HL-60/S4 treated with phorbol 12-myristate 13-acetate at 8.2 ng/mL for 4 days and 3 days (cell line): ENCODE results near the gene IFI27.
"Not testable (repeated sequence)": the region's sequence is repeated elsewhere in the genome, so short reads cannot be mapped to it uniquely, and the experiment has no call there.

Source experiments
- in situ Hi-C: fragments of 300-500 bp; cut with MboI; formaldehyde crosslinking; loops from 2 replicates; pipeline ENCODE4 v1.15.0; 2022; ENCODE audit warnings: low sequenced_read_pairs

IFI27 gene

DNA sequence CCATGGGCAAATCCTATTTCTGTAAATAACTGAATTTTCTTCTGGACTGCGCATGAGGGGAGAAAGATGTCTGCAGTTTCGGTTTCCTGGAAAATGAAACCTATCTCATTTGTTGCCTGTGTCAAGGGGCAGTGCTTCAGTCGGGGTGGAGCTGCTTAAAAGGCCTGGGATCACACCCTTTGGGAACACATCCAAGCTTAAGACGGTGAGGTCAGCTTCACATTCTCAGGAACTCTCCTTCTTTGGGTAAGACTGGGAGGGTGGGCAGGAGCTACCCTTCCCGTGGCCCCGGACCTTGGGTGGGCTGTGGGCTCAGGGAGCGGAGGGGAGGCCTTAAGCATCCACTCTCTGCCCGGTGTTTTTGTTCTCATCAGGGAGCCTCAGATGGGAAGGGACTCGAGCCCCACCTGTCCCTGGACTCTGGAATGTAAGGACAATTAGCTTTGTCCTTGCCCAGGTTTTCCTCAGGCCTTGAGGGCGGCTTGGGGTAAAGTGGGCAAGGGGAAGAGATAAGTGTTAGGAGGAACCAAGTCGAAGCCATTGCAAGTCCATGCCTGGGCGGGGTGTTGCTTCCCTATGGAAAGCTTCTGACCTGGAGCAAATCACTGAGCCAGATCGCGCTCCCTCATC lies at the start of gene IFI27:
Gene IFI27, plus strand, starts transcription at position 185 of the 630 bp plus-strand sequence.
- in situ Hi-C loops, result no loop called here

DNA sequence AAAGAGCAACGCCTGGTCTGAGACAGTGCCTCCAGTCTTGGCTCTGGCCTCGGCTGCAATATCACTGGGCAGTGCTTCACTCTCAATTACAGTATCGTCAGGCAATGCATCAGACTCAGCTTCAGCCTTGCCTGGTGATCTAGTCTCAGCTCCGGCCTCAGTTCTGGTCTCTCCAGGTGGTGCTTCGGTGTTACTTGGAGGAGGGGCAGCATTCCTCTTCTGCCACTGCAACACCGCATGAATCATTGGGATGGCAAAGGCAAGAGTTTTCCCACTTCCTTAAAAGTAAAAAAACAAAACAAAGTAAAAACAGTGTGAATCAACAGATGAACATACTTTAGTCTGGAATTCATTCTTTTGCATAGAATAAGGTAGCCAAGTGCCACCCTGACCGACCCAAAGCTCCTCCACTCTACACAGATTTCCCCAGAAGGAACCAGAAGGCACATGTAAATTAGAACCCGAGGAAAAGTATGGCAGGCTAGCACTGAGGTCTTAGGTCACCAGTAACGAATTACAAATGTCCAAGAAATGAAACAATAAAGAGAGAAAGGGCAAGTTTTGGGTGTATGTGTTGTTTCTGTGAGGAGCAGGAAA lies 48.1 kb upstream of the IFI27 start:
- in situ Hi-C loops, result no loop called here

DNA sequence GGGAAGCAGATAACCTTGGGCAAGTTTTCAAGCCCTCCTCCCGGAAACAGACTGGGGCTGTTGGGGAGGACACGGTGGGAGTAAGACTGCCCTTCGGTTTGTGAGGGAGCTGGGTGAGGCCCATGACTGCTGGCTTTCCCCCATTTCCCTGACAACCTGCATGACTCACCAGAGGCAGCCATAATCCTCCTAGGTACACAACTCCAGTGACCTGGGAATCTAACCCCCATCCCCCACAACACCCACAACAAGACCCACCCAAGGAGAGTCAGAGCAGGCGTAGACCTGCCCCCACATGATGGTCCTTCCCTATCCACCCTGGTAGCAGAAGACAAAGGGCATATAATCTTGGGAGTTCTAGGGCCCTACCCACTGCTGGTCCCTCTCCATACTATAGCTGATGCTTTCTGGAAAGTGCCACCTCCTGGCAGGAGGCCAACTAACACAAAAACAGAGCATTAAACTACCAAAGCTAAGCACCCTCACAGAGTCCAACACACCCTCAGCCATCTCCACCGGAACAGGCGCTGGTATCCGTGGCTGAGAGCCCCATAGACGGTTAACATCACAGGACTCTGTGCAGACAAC lies 44.4 kb upstream of the IFI27 start:
- in situ Hi-C loops, result no loop called here

DNA sequence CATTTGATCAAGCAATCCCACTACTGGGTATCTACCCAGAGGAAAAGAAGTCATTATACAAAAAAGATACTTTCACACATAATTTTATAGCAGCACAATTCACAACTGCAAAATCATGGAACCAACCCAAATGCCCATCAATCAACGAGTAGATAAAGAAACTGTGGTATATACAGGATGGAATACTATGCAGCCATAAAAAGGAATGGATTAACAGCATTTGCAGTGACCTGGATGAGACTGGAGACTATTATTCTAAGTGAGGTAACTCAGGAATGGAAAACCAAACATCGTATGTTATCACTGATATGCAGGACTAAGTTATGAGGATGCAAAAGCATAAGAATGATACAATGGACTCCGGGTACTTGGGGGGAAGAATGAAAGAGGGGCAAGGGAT lies 38.5 kb upstream of the IFI27 start:
- in situ Hi-C loops, result not testable (repeated sequence)

DNA sequence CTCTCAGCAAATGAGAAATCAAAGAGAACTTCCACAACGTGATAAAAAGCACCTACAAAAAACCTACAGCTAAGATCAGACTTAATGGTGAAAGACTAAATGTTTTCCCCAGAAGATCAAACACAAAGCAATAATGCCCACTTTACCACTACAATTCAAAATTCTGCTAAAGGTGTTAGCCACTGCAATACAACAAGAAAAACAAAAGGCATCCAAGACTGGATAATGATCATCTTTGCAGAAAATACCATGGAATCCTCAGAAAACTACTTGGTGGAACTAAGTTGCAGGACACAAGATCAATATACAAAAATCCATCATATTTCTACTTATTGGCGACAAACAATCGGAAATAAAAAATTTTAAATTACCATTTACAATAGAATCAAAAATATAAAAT lies 36.0 kb upstream of the IFI27 start:
- in situ Hi-C loops, result no loop called here

DNA sequence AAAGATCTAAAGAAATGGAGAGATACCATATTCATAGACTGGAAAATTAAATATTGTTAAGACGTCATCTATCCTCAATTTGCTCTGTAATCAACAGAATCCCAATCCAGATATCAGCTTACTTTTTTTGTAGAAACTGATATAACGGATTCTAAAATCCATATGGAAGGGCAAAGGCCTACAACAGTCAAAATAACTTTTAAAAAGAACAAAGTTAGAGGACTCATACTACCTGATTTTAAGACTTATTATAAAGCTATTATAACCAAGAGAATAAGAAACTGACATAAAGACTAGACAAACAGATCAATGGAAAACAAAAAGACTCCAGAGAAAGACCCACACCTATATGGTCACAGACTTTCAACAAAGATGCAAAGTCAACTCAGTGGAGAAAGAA lies 35.5 kb upstream of the IFI27 start:
- in situ Hi-C loops, result no loop called here

DNA sequence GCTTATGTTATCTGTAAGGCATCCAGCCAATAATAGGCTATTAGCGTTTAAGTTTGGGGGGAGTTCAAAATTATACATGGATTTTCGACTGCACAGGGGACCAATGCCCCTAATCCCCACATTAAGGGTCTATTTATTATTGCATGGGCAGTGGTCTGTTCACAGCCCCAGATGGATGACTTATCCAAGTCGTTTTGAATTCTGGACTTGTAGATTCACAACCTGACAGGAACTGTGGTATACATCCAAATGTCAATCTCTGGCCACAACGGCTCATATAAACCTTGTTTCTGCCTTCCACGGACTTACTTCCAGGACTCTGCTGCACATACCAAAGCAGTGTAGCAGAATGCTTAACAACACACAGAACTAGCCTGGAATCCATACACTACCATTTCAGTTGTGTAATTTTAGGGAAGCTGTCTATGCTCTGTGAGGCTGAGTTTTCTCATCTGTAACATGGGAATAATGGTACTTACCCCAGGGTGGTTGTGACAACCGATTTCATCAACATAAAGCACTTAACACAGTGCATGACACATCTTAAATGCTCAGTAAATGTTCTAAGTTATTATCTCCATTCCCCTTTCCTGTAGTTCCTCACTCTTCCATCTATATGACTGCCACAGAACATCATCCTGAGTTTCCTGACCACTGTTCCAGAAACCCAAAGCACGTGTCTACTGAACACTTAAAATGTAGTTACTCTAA lies 33.3 kb upstream of the IFI27 start:
- in situ Hi-C loops, result no loop called here

DNA sequence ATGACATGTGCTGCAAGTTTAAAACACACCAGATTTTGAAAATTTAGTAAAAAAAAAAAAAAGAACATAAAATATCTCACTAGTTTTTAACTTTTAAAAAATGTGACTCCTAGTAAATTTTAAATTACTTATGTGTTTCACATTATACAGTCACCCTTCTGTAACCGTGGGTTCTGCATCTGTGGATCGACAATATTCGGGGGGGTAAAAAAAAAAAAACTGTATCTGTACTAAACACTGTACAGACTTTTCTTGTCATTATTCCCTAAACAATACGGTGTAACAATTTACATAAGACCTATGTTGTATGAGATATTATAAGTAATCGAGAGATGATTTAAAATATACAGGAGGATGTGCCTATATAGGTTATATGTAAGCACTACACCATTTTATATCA lies 32.7 kb upstream of the IFI27 start:
- in situ Hi-C loops, result no loop called here

DNA sequence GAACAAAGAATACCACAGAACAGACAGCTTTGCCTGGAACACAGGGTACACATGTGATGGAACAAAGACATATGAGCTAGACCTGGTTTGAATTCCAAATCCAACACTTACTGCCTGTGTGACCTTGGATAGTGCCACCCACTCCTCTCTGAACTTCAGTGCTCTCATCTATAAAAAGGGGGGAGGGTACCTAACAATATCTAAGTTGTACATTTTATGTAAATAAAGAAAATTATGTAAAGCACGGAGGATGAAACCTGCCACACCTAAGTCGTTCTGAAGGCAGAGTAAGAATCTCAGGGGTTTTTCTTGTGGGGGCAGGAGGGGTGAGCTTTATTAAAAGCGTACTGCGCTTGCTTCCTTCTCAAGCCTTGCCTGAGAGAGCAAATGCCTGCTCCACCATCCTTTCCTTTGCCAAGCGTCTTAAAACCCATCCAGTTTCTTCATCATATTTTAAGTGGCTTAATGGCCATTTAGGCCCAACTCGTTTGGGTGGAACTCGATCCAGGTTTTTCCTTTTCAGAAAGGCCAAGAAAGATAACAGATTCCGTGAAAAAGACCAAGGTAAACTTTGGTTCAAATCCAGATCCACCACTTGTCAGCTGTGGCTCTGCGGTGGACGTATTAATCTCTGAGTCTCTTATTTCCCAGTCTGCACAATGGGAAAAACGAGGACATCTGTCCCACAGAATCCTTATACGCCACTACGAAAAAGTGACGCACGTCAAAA lies 30.5 kb upstream of the IFI27 start:
- in situ Hi-C loops, result no loop called here

DNA sequence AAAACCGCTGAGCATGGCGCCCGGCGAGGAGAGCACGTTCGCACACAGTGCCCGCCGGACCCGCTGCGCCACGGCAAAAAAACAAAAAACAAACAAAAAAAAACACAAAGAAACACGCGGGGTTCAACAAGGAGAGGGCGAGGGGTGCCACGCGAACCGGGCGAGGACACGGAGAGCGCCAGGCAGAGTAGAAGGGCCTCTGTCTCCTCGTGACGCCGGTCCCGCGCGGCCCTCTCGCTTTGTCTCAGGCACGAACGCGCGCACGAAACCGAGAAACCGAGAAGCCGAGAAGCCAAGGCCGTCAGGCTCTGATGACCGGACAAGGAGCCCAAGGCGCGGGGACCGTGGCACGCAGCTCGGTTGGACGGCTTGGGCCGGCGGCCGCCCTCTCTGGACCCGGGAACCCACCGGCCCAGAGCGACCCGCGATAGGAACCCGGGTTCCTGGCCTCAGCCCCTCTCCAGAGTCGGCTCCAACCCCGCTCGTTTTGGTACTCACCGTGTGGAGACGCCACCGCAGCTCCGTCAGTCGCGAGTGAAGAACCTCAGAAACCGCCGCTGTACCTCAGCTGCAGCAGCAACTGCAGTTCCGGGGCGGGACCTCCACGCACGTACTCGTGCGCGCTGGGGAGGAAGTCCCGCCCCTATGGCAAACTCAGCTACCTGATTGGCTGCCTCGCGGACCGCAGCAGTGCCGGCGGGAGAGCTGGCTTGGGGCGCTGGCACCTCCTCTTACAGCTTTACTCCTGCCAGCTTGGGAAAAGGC lies 29.7 kb upstream of the IFI27 start, which contains the start of the genes DDX24 and IFI27L1:
Gene DDX24, minus strand, starts transcription at position 582 of the 765 bp plus-strand sequence. CDS start 1,460 bp downstream, outside the sequence.
Gene IFI27L1, plus strand, starts transcription at position 690 of the 765 bp plus-strand sequence. CDS start 15,628 bp downstream, outside the sequence.
- in situ Hi-C loops, result no loop called here

DNA sequence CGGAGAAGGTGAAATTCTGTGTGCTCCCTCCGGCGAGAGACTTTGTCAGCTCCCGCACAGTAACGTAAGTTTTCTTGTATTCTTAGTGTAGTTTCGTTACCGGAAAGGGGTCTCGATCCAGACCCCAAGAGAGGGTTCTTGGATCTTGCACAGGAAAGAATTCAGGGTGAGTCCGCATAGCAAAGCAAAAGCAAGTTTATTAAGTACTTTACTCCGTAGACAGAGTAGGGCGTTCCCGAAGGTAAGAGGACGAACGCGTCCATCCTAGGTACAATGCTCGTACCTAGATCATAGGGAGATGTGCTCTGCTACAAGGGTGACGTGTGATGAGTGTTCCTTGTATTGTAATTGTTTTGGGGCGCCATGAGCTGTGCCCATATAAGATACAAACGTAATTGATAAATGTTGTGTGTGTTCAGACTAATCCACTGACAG lies 29.1 kb upstream of the IFI27 start:
- in situ Hi-C loops, result no loop called here

DNA sequence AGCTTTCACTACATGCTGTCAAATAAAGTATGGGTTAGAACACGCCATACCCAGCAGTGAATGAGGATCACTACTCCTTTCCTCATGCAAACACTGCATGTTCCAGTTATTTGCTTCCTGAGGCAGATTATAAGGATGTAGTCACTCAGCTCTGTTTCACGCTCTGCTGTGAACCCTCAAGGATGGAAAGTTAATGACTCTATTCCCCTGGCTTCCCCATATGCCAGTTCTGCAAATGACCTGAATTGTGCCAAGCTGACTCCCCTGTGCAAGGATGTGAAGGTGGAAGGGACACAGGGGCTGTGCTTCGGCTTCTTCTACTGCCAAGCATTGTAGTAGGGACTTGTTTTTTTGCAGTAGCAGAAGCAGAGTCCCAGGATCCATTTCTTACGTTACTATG lies 22.6 kb upstream of the IFI27 start:
- in situ Hi-C loops, result no loop called here

DNA sequence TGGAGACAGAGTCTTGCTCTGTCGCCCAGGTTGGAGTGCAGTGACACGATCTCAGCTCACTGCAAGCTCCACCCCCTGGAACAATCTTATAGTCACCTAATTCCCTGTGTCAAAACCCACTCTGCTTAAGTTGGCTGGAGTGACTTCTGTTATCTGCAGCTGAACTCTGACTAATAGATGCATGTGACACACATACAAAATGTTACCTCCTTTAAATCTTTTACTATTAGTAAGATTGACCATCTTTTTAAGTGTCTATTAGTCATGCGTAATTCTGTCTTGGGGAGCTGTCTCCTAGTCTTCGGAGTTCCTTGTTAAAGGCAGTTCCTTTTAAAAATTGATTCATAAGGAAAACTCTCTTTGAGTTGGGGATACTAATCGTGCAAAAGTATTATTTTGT lies 22.0 kb upstream of the IFI27 start:
- in situ Hi-C loops, result no loop called here

DNA sequence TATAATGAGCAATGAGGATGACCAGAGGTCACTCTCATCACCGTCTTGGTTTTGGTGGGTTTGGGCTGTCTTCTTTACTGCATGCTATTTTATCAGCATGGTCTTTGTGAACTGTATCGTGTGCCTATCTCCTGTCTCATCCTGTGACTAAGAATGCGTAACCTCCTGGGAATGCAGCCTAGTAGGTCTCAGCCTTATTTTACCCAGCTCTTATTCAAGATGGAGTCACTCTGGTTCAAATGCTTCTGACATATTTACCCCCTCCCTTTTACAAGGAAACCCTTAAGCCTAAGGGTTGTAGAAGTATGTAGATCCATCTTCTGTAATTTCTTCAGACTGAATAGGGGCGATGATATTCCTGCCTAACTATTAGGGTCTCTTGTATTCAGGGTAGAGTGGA lies 21.1 kb upstream of the IFI27 start:
- in situ Hi-C loops, result no loop called here

DNA sequence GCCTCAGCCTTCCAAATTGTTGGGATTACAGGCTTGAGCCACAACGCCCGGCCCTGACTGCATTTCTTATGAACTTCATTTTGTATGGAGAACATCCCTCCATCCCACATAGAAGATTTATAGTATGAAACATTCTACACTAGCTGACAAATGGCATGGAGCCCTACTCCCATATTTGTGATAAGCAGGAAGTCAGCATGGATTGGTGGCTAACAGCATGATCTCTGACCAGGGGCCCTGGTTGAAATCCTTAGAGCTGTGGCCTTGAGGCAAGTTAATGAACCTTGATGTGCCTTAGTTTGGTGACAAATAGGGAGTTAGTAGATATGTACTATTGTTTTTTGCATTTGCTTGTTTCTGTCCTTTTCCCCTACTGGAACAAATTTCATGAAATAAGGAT lies 17.1 kb upstream of the IFI27 start:
- in situ Hi-C loops, result no loop called here

DNA sequence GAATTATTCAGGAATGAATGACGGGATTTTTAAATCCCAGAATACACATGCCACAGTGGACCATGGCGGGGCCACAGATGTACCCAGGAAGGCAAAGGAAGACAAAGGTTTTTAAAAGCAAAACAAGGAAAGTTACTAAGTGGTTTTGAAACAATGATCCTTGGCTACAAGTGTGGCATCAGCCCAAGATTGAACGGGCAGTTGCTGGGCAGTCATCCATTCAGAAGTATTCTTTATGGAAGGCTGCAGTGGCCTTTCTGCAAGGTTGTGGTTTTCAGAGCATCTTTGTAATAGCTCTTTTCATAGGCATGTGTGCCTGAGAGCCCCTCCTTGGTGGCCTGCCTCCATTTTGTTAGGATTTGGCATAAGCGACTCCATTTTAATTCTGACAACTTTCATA lies 13.4 kb upstream of the IFI27 start:
- in situ Hi-C loops, result no loop called here

DNA sequence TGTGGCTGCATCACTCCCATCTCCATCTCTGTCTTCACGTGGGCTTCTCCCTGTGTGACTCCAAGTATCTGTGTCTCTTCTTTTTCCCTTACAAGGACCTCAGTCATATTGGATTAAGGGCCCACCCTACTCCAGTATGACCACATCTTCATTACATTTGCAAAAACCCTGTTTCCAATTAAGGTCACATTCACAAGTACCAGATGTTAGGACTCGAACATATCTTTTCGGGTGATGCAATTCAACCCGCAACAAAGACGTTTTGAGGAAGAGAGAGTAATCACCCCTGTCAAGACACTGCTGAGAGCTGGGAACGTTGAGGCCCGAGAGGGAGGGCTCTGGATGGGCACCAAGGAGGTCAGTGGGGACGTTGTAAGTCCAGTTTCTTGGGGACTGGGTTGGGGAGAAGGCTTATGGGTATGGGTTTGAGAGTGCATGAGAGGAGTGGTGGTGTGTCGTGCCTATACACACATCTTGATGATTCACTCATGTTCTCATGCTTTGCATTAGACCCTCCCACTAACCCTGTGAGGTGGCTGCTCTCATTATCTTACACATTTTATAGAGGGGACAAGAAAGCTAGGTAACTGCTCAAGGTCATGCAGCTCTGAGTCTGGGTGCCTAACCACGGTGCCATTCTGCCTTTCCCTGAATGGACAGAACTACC lies 12.1 kb upstream of the IFI27 start:
- in situ Hi-C loops, result no loop called here

DNA sequence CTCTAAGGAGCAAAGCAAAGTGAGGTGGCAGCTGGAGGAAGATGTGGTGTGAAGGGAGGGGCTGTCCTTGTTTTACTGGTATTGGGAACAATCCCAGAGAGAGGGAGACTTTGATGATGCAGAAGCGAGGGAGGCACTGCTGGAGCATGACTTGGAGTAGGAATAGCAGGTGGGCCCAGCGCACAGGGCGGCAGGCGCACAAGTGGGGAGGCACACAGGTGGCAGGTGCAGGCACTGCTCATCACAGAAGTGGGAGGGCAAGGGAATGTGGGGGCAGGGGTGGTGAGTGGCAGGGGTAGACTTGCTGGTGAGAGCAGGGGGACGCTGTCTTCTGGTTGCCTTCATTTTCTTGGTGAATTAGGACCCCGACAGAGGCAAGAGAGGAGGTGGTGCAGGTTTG lies 11.5 kb upstream of the IFI27 start:
- in situ Hi-C loops, result no loop called here

DNA sequence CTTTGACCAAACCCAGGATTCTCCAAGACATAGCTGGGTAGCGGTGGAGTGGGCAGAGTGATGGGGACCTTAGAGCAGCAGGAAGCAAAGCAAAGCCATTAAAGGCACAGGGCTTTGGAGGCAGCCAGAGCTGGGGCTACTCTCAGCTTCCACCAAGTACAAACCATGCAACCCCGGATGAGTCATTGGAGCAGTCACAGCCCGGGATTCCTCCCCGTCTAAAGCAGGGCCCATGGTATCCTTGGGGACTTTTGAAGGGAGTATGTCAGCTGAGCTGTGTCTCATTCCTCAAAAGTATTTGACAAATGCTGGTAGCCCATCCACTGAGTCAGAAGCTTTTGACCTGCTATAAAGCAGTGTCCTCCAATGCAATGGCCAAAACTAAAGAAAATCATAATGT lies 9.7 kb upstream of the IFI27 start:
- in situ Hi-C loops, result no loop called here

DNA sequence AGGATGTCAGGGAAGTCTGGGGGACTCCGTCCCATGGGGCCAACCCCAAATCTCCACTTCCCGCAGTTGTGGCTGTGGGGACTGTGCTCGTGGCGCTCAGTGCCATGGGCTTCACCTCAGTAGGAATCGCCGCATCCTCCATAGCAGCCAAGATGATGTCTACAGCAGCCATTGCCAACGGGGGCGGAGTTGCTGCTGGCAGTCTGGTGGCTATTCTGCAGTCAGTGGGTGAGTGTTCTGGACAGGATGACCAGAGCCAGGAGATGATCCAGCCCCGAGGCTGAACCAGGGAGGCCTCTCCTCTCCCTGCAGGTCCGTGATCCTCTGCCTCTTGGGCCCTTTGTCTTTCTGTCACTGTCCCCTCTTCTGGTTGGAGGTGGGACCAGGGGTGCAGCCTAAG lies 8.8 kb upstream of the IFI27 start:
- in situ Hi-C loops, result no loop called here
